ENCODE results near the gene RFPL3.
"Not testable (repeated sequence)": the region's sequence is repeated elsewhere in the genome, so short reads cannot be mapped to it uniquely, and the experiment has no call there.

RFPL3 gene

DNA sequence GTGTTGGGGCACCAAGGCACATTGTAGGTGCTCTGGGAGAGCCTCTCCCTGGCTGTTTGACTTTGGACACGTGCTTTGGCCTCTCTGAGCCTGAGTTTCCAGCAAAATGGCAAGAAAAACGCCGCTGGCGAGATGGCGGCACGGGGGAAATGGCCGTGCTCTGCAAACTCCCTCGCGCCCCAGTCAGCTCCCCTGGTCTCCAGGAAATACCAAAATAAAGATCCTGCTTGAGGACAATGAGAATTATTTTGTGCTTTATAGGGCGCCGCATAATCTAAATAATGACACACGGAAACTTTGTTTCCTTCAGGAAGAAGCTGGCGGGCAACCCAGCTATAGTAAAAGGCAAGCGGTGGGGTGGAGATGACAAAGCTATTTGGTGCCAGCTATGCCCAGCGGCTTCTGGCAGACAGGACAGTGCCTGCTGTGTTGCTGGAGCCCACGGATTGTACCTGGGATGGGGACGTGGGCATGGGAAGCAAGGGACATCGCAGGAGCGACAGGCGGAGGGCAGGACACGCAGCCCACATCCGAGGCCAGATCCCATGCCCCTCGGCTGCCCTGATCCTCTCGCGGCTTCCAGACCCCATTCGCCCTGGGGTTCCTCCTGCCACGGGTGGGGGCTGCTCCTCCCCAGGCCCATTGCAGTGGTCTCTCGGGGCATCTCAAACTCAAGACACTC lies 26.3 kb upstream of the RFPL3 start:
- no peak for DNase-seq

DNA sequence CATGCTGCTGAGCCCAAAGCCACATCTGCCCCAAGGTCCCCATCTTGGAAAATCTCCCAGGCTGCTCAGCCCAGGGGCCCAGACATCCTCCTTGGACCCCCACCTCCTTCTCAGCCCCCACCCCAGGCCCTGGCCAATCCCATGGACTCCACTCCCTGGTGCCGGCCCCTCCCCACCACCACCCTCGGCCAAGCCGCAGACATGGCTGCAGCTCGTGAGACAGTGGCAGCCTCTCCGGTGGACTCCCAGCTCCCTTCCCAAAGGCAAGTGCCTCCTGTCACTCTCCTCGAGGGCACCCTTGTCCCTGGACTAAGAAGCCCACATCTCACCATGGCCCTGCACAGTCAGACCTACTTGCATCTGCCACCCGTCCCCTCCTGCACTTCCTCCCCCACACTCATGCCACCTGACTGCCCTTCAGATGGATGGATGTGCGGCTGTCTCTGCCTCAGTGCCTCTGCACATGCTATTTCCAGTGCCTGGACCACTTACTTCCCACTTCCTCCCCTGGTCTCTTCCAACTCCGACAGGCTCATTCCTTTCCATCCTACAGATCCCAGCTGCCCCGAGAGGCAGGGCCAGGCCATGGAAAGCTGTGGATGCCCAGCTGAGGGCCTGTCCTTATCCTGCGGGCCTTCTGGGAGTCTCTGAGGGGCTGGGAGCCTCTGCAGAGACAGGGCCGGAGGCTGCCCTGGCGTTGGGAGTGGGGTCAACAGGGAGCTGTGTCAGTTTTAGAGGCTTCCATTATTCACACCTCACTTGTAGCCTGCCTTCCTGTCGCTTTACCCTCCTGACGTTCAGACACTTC lies 25.5 kb upstream of the RFPL3 start:
- DNase-seq = no peak

DNA sequence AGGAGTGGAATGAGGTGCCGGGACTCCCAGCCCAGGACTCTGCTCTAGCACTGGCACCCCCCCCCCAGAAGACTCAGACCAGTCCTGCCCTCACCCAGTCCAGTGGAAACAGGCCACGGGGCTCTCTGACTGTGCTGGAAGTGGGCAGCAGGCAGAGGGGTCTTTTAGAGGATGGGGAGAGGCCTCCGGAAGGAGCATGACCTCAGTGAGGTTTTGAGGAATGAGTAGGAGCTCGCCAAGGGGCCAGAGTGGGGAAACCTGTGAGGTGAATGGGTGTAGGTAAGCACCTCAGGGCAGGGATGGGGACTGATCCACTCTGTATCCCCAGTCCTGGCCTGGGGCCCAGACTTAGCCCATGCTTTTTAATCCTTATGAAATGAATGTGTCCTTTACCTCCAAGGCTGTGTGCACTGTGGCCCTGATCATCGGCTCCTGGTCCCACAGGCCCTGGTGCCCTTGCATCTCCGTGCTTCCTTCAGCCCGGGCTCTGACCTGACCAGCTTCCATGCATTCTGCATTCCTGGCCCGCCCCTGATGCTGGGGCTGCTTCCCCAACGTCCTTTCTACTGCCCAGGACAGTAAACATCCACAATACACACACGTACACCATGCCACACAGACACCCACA lies 24.4 kb upstream of the RFPL3 start:
- no peak for DNase-seq

DNA sequence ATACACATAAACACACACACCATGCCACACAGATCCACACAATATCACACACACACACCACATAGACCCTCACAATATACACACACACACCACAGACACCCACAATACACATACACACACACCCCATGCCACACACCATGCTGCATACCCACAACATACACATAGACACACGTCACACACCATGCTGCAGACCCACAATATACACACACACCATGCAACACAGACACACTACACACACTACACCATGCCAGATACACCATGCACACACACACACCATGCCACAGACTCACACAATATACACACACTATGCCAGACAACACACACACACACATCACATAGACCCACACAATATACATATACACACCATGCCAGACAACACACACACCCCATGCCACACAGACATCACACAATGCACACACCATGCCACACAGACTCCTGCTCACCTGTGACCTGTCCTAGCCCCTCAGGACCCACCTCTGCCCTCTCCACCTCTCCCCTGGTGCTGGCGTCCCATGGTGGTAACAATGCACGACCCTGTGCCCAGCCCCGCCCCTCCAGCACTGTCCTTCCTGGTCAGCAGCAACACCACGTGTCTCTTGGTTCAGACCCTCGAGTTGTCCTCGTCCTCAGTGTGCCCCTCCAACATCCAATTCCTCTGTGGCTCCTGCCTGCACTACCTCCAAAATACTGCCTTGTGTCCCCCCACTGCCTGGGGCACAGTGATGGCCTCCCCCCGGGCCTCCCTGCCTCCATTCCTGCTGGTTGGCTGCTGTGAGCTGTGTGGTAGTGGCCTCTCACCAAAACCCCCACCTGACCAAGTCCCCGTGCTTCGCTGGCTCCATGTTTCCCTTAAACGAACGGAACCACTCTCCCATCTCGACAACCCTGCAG lies 23.7 kb upstream of the RFPL3 start:
- no peak for DNase-seq

DNA sequence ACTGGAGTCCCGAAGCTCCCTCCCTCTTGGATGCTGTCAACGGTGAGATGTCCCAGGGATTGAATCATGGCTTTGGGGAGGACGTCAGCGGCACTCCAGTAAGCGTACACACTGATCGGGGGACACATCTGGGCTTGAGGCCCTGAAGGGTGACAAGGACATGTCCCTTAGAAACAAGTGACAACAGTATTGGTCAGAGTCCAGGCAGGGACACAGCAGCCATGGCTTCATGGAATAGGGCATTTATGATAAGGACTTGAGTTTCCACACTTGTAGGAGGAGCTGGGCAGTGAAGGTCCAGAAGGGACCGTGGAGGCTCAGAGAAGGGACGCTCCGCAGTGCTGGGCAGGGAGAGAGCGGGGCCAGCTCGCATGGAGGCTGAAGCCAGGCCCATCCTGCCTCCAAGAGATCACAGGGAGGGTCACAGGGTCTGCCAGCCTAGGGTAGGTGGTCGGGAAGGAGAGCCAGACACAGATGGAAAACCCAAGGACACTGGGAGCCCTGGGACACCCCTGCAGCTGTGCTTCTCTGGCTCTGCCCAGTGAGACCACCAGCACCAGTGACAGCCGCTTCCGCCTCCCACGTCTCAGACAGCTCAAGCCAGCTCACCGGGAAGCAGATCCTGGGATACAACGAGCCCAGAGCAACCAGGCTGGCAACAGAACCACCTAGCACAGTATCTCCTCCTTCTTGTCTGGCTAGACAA lies 22.9 kb upstream of the RFPL3 start:
- DNase-seq = no peak

DNA sequence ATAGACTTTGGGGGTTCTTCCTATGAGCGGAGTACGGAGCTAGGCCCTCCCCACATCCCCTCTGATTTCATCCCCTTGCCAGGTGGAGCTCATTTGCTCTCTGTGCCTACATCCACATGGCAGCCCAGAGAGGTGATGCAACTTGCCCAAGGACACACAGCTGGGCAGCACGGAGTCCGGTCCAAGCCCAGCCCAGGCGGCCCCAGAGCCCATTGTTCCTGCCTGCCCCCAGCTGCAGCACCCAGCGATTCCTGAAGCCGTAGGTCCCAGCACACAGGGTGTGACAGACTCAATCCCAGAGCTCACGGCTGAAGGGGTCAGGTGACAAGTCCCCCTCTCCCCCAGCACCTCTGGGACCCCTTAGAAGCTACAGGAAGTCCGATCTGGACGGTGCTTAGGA lies 22.2 kb upstream of the RFPL3 start:
- DNase-seq = no peak

DNA sequence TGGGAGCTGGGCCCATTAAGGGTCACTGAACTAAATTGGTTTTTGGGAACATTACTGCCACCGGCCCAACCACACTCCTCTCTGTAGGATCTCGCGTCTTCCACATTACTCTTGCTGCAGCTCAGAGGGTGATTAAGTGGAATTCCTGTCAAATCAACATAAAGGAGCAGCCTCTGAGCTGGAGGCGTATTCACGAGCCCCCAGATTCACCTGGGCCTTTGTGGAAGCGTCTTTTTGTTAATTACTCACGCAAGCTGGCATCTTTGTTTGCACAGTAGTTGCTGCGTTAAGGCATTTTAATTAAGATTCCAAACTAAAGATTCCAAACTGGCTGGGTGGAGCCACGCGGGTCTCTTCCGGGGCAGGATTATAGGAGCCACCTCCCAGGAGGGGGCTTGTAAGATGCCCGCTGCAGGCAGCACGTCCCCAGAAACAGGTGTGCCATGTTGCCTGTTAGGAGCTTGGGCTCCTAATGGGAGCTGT lies 21.5 kb upstream of the RFPL3 start:
- DNase-seq = no peak

DNA sequence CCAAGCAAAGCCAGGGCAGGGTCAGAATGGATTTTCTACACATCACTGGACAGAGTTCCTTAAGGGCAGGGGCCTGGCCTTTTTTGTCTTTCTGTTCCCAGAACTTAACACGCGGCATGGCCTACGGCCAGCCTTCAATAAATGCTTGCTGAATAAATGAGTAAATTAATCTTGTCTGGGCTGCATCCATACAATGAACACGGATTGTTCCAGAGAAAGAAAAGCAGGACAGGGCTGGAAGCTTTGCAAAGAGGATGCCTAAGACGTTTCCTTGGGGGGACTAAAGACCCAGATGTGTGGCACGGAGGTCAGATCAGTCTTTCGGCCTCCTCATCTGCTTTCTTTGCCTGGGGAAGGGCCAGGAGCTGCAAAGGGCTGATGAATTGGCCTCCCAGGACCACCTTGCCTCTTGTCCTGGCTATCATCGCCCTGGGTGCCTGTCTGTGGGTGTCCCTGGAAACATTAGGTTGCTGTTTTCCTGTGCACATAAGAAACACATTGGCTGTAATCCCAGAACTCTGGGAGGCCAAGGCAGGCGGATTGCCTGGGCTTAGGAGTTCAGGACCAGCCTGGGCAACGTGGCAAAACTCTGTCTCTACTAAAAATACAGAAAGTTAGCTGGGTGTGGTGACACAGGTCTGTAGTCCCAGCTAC lies 20.8 kb upstream of the RFPL3 start:
- DNase-seq = no peak

DNA sequence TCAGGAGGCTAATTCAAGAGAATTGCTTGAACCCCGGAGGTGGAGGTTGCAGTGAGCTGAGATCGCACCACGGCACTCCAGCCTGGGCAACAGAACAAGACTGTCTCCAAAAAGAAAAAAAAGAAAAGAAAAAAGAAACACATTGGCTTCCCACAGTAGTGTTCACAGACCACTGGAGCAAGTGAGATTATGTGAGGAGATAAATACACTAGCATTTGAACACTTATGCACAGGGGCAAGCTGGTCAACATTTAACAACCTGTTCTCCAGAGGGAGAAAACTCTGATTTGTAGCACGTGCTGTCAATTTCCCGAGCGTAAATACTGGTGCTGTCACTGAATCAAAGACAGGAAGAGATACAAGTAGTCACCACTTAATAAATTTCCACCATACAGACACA lies 20.2 kb upstream of the RFPL3 start:
- DNase-seq = not testable (repeated sequence)

DNA sequence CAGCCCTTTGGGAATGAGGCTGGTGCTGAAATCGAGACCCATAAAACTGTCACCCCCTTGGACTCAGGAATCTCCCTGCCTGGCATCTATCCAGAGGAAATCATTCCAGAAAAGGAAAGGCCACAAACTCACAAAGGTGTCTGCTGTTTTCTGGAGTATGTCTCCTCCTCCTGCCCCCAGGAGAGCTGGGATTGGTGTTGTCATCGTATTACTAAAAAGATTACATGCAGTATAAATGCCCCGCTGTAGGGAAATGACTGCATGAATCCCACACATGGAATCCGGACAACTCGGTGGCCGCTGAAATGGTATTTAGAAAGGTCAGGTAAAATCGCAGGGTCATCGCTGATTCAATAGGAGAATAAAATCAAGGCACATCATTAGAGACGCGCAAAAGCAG lies 18.9 kb upstream of the RFPL3 start:
- DNase-seq = no peak

DNA sequence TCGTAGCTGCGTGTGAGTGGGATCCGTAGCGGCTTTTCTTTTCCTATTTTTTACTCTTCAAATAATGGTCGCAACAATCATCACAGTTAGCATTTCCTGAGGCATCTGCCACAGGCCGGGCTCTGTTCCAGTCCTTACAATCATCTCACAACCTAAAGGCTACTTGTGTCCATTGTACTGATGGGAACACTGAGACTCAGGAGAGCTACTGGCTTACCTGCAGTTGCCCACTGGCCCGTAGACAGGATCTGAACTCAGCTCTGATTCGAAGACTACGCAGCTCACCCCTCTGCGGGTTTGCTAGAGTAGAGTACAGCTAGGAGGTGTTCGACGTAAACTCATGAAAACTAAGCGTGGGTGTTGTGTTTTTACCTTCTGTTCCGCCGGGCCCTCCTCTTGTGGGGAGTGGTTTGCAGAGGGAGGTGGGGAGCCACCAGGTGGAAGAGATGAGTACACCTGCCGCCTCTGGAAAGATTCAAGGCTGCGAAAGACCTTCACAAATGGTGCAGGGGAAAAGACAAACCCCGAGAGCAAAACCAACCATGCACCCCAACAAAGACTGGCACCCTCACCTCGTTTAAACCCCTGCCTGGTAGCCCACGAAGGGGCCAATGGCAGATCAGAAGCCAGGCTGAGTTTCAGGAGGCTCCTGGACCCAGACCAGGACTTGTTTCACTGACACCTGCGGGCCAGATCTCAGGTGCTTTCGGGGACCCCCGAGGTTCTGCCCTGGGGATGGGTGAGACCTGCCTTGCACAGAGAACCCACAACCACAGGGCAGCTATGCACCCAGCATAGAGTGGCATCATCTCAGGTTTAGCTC lies 18.3 kb upstream of the RFPL3 start:
- no peak for DNase-seq

DNA sequence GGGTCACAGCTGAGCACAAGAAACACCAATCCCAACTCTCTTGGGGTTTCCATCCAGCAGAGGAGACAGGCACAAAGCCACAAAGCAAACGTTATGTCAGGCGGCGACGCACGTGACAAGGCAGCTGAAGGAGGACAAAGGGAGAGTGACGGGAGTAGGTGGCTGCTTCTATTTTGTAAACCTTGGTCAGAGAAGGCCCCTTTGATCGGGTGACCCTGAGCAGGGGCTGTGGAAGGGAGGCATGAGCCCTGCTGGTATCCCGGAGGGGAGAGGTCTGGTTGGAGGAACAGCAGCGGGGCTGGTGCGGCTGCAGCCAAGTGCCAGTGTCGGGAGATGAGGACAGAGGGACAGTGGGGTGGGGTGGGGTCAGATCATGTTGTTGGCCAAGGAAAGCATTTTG lies 17.3 kb upstream of the RFPL3 start:
- DNase-seq = no peak

DNA sequence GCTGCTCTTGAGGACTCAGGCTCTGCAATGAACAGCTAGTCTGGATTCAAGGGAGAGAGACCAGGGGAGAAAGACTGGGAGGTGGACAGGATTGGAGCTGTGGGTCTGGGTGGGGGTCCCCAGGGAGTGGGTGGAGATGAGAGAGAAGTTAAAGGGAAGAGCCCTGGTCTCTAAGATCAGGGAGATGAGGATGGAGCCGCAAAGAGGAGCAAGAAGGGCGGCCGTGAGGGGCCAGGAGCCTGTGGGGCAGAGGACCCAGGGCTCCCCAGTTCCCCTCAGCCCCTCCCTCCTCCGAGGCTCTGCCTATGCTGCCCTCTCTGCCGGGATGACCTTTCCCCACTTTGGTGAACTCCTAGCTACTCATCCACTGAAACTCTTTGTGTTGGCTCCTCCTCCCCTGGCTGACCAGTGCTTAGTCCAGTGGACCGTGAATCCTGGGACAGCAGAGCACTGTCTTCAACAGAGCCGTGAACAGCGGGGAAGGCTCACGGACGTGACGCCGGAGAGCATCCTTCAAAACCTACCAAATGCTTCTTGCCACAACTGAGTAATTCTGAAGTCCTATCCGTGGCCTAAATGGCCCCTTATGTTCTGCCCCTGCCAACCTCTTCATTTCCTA lies 16.4 kb upstream of the RFPL3 start:
- no peak for DNase-seq

DNA sequence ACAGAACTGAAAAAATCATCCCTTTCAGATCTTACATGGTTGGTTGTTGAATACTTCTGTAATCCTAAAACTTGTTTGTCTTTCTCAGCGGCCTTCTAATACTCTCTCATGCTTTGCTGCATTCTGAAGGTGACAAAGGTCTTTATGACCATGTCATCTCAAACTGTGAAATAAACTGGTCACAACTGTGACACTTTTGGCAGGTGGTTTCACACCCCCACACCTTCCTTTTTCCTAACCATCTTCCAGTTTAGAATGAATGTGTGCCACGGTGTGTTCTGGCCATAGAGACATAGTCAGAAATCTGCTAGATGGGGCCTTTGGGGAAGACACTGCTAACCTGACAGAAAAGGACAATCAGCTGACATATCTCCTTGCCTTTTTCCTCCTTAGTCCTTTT lies 14.7 kb upstream of the RFPL3 start:
- DNase-seq = no peak

DNA sequence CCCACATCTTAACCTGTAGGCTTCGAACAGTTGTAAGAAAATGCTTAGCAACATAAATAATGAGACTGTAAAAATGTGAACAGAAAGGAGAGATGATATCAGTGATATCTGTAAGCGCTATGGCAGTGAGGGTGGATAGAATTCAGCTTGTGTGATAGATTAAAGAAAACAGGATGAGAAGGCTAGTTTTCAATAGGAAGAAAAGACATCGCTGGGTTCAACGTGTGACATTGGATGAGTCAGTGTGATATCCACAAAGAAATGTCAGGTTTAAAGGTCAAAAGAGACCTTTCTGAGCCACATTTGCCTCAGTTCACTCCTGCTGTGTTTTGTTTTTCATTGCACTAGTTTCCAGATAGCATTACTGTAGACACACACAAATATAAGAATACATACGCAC lies 13.7 kb upstream of the RFPL3 start:
- no peak for DNase-seq

DNA sequence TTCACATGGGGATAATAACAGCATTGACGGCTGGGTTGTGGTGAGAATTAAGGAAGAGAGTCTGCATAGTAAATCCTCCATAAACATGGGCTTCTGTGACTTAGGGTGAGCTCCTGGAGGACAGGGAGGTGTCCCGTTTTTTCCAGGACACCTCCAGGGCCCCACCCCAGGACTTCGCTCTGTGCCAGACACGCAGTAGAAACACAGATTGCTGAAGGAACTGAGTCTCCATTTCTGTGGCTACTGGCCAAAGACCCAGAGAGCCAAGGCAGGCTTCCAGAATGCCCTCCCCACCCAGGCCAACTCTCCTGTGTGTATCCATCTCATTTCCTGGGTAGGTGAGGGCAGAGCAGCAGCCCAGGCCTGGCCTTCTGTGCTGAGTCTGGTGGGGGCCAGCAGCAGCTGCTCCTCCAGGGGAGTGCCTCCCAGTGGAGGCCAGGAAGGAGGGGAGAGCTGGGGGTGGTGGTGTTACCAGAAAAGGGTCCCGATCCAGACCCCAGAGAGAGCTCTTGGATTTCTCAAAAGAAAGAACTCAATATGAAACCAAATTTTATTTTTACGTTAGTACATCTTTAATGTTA lies 9.5 kb upstream of the RFPL3 start:
- no peak for DNase-seq

DNA sequence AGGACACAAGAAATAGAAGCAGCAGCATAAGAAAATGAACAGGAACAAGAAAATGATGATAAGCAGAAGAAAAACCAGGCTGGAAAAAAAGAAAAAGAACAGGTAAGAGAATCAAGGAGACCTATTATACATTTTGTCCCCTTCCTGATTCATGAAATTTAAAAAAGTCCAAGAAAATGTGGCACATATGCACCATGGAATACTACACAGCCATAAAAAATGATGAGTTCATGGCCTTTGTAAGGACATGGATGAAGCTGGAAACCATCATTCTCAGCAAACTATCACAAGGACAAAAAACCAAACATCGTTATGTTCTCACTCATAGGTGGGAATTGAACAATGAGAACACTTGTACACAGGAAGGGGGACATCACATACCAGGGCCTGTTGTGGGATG lies 5.8 kb upstream of the RFPL3 start:
- DNase-seq = not testable (repeated sequence)

DNA sequence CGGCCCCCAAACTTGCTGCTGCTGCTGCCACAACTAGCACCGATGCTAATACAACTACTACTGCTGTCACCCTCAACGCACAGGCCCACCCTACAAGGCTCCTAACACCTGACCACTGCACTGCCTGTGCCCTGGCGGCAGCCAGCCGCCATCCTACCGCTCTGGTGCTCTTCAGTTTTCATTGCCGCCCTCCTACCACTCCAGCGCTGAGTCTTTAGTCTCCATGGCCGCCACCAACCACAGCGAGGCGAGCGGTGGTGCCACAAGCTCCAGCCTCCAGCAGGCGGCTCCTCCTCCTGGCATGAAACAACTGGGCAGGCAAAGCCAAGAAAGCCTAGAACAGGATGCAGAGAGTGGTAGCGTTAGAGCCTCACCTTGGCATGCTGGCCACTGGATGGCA lies 5.0 kb upstream of the RFPL3 start:
- DNase-seq = no peak

DNA sequence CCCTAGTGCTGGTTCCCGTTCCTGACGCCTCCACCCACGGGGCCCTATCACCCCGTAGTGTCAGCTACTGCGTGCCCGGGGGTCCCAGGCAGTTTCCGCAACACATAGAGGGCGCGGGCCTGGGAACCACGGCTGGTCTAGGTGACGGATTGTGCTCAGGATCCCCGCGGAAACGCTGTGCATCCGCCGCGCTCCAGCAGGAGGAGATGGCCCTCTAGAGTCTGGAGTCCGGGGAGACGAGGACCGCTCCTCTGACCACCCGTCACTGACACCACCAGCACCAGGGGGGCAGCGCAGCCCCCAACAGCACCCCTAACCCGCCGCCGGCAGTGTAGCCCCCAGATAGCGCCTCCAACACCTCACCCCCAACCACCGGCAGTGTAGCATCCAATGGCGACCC lies 4.4 kb upstream of the RFPL3 start:
- no peak for DNase-seq

DNA sequence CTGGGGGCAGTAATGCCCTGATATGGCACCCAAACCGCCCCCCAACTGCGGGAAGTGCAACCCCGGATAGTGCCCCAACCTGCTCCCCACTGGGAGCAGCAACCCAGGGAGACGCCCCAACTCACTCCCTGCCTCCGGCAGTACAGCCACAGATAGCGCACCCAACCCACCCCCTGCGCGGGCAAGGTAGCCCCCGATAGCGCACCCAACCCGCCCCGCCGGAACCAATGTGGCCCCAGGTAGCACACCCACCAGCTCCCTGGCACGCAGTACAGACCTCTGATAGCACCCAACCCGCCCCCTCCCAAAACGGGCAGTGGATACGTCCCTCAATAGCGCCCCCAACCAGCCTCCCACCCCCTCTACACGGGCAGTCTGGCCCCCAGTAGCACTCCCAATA lies 3.8 kb upstream of the RFPL3 start:
- no peak for DNase-seq

Measured in activated CD4-positive, alpha-beta T cell treated with anti-CD3 and anti-CD28 coated beads for 4 hours (primary cell).